HG02588 (cell line): ENCODE results near the gene KCTD10.
"Not testable (repeated sequence)": the region's sequence is repeated elsewhere in the genome, so short reads cannot be mapped to it uniquely, and the experiment has no call there.

ENCODE experiments used
- ATAC-seq: cut with Tn5 transposase; IDR thresholded peaks from one replicate; pipeline ENCODE4 v1.9.1; 2021; ENCODE audit warnings: mild to moderate bottlenecking, moderate library complexity; ENCODE audit not compliant: unreplicated experiment

Gene KCTD10

GRCh38 chr12:109450980-109451379, 26.1 kb downstream of the KCTD10 start:
- no peak for ATAC-seq

GRCh38 chr12:109449845-109450532, 27.1 kb downstream of the KCTD10 start:
- ATAC-seq, result no peak

- no peak for ATAC-seq
These were observed 28.3 kb downstream of the KCTD10 start for GRCh38 chr12:109448707-109449390.

- no peak for ATAC-seq
These were observed 28.8 kb downstream of the KCTD10 start for GRCh38 chr12:109448272-109448671.

- ATAC-seq, result no peak
These were observed 29.6 kb downstream of the KCTD10 start for GRCh38 chr12:109447482-109447881.

GRCh38 chr12:109446869-109447268, 30.2 kb downstream of the KCTD10 start:
- ATAC-seq, result no peak

- ATAC-seq, result no peak
These were observed 31.9 kb downstream of the KCTD10 start for GRCh38 chr12:109445191-109445609.

- no peak for ATAC-seq
These were observed 32.8 kb downstream of the KCTD10 start for GRCh38 chr12:109444259-109444658.

GRCh38 chr12:109443794-109444193, 33.3 kb downstream of the KCTD10 start:
- no peak for ATAC-seq

- no peak for ATAC-seq
These were observed 36.1 kb downstream of the KCTD10 start for GRCh38 chr12:109440851-109441490.

GRCh38 chr12:109439951-109440350, 37.1 kb downstream of the KCTD10 start:
- ATAC-seq, result not testable (repeated sequence)

- no peak for ATAC-seq
These were observed 37.9 kb downstream of the KCTD10 start for GRCh38 chr12:109439181-109439580.

GRCh38 chr12:109436188-109436560, 40.9 kb downstream of the KCTD10 start:
- ATAC-seq, result no peak

GRCh38 chr12:109435428-109436187, 41.5 kb downstream of the KCTD10 start:
- ATAC-seq, result no peak

- ATAC-seq, result no peak
These were observed 42.5 kb downstream of the KCTD10 start for GRCh38 chr12:109434582-109434981.

GRCh38 chr12:109433618-109434017, 43.5 kb downstream of the KCTD10 start:
- no peak for ATAC-seq

- ATAC-seq, result no peak
These were observed 44.2 kb downstream of the KCTD10 start for GRCh38 chr12:109432842-109433304.

GRCh38 chr12:109432431-109432830, 44.7 kb downstream of the KCTD10 start:
- no peak for ATAC-seq

GRCh38 chr12:109430244-109430643, 46.9 kb downstream of the KCTD10 start:
- ATAC-seq, result no peak

- not testable (repeated sequence) for ATAC-seq
These were observed 48.3 kb downstream of the KCTD10 start for GRCh38 chr12:109428804-109429203.

- peak; percentile 68 for ATAC-seq
These were observed 49.0 kb downstream of the KCTD10 start for GRCh38 chr12:109428037-109428629.
